Measurements from ENCODE around the gene ADCY2. TPM values are rescaled to one million over a fixed set of nuclear protein-coding genes. Genes with fewer than 3 reads are reported as not detected.

ADCY2 gene
- total RNA-seq, 3 donors from 2014 or later: 1.7 to 14.8 (median 2.2) TPM

DNA sequence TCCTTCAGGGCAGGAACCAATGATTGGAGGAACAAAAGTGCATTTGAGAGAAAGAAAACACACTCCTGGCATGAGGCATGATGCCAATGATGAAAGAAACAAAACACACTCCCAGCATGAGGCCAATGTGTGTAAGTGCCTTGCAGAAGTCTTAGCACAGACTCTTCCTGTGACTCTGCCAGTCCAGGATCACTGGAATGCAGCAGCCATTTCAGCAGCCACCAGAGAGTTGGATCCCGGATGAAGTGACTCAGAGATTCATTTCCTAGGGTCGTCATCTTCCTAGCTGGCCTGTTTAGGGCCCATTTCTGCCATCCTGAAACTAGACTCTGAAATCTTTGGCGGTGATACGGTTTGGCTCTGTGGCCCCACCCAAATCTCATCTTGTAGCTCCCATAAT lies 242.5 kb downstream of the ADCY2 start:
- H3K9me3 ChIP-seq: no peaks in the 10 kb centered on the region
- intact Hi-C loops (cut with DNase I, micrococcal nuclease): no loop called here
- ATAC-seq (no peak), DNase-seq (no peak)
- H3K36me3 ChIP-seq (ENCODE audit: low read depth): no peaks in the 10 kb centered on the region
- H3K4me3 ChIP-seq: no peak overlapping the region
- TF ChIP-seq, protein P1, sequence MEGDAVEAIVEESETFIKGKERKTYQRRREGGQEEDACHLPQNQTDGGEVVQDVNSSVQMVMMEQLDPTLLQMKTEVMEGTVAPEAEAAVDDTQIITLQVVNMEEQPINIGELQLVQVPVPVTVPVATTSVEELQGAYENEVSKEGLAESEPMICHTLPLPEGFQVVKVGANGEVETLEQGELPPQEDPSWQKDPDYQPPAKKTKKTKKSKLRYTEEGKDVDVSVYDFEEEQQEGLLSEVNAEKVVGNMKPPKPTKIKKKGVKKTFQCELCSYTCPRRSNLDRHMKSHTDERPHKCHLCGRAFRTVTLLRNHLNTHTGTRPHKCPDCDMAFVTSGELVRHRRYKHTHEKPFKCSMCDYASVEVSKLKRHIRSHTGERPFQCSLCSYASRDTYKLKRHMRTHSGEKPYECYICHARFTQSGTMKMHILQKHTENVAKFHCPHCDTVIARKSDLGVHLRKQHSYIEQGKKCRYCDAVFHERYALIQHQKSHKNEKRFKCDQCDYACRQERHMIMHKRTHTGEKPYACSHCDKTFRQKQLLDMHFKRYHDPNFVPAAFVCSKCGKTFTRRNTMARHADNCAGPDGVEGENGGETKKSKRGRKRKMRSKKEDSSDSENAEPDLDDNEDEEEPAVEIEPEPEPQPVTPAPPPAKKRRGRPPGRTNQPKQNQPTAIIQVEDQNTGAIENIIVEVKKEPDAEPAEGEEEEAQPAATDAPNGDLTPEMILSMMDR (IDR thresholded peaks at IDR 0.05): no peak
- H3K4me1 ChIP-seq (ENCODE audit: low read depth): no peaks in the 10 kb centered on the region

DNA sequence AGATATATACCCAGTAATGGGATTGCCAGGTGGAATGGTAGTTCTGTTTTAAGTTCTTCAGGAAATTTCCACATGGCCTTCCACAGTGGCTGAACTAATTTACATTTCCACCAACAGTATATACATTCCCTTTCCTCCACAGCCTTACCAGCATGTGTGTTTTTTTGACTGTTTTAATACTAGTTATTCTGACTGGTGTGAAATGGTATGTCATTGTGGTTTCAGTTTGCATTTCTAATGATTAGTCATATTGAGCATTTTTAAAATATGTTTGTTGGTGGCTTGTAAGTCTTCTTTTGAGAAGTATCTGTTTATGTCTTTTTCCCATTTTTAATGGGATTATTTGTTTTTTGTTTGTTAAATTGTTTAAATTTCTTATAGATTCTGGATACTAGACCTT lies 246.1 kb downstream of the ADCY2 start:
- no peak for DNase-seq
- H3K36me3 ChIP-seq (ENCODE audit: low read depth): no peaks in the 10 kb centered on the region
- H3K9me3 ChIP-seq: no peaks in the 10 kb centered on the region
- no peak overlapping the region for H3K4me3 ChIP-seq
- TF ChIP-seq, protein P1 (IDR thresholded peaks at IDR 0.05): no peak
- no peak for ATAC-seq
- intact Hi-C loops (cut with DNase I, micrococcal nuclease): no loop called here
- H3K4me1 ChIP-seq (ENCODE audit: low read depth): no peaks in the 10 kb centered on the region

DNA sequence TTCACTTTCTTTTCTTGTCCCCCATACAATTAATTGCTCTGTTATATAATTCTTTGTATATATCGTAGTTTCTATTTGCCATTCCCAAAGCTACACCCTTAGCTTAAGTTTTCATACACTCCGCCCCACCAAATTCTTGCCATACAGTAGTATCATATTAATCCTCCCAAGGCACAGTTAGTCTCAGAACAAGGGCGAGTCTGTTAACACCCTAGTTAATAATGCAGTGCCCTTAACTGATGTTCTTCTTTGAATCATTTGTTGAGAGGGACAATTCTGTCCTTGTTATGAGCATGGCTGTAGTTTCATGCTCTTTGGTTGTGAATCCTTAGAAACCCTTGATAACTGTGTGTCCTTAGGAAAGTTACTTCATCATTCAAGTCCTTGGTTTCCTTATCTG lies 248.8 kb downstream of the ADCY2 start:
- no peak for DNase-seq
- H3K9me3 ChIP-seq: no peaks in the 10 kb centered on the region
- H3K4me1 ChIP-seq (ENCODE audit: low read depth): no peaks in the 10 kb centered on the region
- ATAC-seq: no peak
- no peaks in the 10 kb centered on the region for H3K36me3 ChIP-seq (ENCODE audit: low read depth)
- intact Hi-C loops (cut with DNase I, micrococcal nuclease): no loop called here
- TF ChIP-seq, protein P1 (IDR thresholded peaks at IDR 0.05): no peak
- no peak overlapping the region for H3K4me3 ChIP-seq

DNA sequence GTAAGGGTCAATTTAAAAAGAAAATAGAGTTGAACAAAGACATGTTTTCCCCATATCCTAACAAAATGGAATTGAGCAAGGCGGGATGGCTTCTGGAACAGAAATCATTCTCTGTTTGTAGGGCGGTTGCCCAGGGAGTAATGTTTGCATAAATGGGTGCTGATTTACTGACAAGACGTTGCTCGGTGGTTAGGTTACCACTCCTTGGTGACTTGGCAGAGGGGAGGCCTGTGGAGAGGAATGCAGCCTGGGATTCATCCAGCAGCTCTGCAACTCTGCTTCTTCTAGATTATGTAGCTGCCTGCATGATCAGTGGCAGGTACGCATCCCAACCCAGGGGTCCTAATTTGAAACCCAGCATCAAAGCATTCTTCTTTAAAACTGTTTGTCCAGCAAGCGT lies 254.8 kb downstream of the ADCY2 start:
- H3K9me3 ChIP-seq: no peaks in the 10 kb centered on the region
- no peak for ATAC-seq
- no peak for DNase-seq
- TF ChIP-seq, protein P1 (IDR thresholded peaks at IDR 0.05): no peak
- H3K4me1 ChIP-seq (ENCODE audit: low read depth): no peaks in the 10 kb centered on the region
- intact Hi-C loops (cut with DNase I, micrococcal nuclease): no loop called here
- no peaks in the 10 kb centered on the region for H3K36me3 ChIP-seq (ENCODE audit: low read depth)
- no peak overlapping the region for H3K4me3 ChIP-seq

DNA sequence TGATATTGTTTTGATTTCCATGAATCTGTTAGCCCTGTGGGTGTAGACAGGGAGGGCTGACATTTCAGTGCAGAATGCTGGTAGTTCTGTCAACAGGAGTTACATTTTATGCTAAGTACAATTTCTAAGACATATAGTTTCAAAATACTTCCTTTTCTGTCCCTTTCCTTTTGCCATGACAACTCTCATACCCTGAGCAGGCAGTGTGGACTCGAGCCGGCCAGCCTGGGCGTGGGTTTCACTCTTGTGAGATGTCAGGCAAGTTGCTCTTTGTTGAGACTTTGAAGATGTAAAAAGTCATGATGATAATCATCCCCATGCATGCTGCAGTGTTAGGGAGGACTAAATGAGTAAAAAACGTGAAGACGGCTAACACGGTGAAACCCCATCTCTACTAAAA lies 257.1 kb downstream of the ADCY2 start:
- intact Hi-C loops (cut with DNase I, micrococcal nuclease): no loop called here
- Histone ChIP-seq H3K36me3 (ENCODE audit: low read depth) (no peaks in the 10 kb centered on the region), H3K4me1 (ENCODE audit: low read depth) (no peaks in the 10 kb centered on the region), H3K9me3 (no peaks in the 10 kb centered on the region), H3K4me3 (no peak overlapping the region)
- DNase-seq (no peak), ATAC-seq (no peak)
- TF ChIP-seq, protein P1 (IDR thresholded peaks at IDR 0.05): no peak

DNA sequence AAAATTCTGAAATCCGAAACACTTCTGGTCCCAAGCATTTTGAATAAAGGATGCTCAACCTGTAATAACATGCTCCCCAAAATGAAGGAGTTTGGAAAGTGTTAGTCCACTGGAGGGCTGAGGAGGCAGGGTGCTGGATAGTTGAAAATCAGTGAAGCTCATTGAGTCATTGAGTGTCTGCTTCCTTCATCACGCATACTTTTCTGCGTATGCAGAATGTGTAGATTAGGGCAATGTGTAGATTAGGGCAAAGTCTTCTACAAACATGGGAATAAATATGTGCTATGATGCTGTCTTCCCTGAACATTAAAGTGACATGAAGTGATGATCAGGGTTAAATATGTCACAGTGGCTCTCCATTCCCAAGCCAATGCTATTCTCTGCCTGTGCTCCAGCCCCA lies 261.2 kb downstream of the ADCY2 start:
- H3K36me3 ChIP-seq (ENCODE audit: low read depth): no peaks in the 10 kb centered on the region
- H3K4me3 ChIP-seq: no peak overlapping the region
- intact Hi-C loops (cut with DNase I, micrococcal nuclease): no loop called here
- DNase-seq (no peak), ATAC-seq (no peak)
- TF ChIP-seq, protein P1 (IDR thresholded peaks at IDR 0.05): no peak
- no peaks in the 10 kb centered on the region for H3K9me3 ChIP-seq
- no peaks in the 10 kb centered on the region for H3K4me1 ChIP-seq (ENCODE audit: low read depth)

All from mucosa of descending colon (tissue), 3 donors.